SU-DHL-6 (cell line): ENCODE measurements around the gene TRAPPC2L.
"Not testable (repeated sequence)": the region's sequence is repeated elsewhere in the genome, so short reads cannot be mapped to it uniquely, and the experiment has no call there.

Experiments used
- H2AFZ ChIP-seq: fragments of 200-600 bp; sonication (generic); 2 replicates; pipeline ENCODE4 v1.6.1; 2014; ENCODE audit warnings: low read depth, mild to moderate bottlenecking, moderate library complexity, mixed read lengths, antibody characterized with exemption, low read length; ENCODE audit not compliant: severe bottlenecking
- H3F3A ChIP-seq: fragments of 200-600 bp; shearing (Covaris generic); 2 replicates; pipeline ENCODE4 v1.6.0; 2016; ENCODE audit warnings: antibody characterized with exemption, mild to moderate bottlenecking; ENCODE audit not compliant: insufficient read depth
- H3K27ac ChIP-seq: fragments of 200-600 bp; sonication (generic); 2 replicates; pipeline ENCODE4 v1.5.1; 2016; ENCODE audit warnings: low read depth, mild to moderate bottlenecking, low read length, moderate library complexity, mixed read lengths
- H3K27me3 ChIP-seq: fragments of 200-600 bp; sonication (generic), shearing (Covaris generic); 2 replicates; pipeline ENCODE4 v1.6.0; 2014; ENCODE audit warnings: mild to moderate bottlenecking, low read length
- H3K36me3 ChIP-seq: fragments of 200-600 bp; sonication (generic); 2 replicates; pipeline ENCODE4 v1.6.1; 2014; ENCODE audit warnings: mild to moderate bottlenecking, low read length, mixed read lengths
- H3K4me2 ChIP-seq: fragments of 300-600, 200-600 bp; shearing (Covaris generic), sonication (generic); 2 replicates; pipeline ENCODE4 v1.6.0; 2014; ENCODE audit warnings: low read length, low read depth, mild to moderate bottlenecking; ENCODE audit not compliant: poor library complexity, severe bottlenecking
- H3K4me3 ChIP-seq: fragments of 200-600 bp; sonication (generic); 2 replicates; pipeline ENCODE4 v1.5.1; 2014; ENCODE audit warnings: antibody characterized with exemption, low read length, mild to moderate bottlenecking, mixed read lengths; ENCODE audit not compliant: insufficient read depth, poor library complexity, severe bottlenecking
- H3K79me2 ChIP-seq: fragments of 200-600 bp; sonication (generic); 2 replicates; pipeline ENCODE4 v1.6.1; 2014; ENCODE audit warnings: mild to moderate bottlenecking, low read length, moderate library complexity; ENCODE audit not compliant: insufficient read depth
- H3K9ac ChIP-seq: fragments of 200-600 bp; sonication (generic); 2 replicates; pipeline ENCODE4 v1.7.0; 2014; ENCODE audit warnings: mild to moderate bottlenecking, low read length
- H3K9me2 ChIP-seq: fragments of 200-600 bp; sonication (generic); replicated peaks from 2 replicates; pipeline ENCODE4 v1.6.1; 2014; ENCODE audit warnings: low read length; ENCODE audit not compliant: insufficient read depth
- H3K9me3 ChIP-seq: fragments of 200-600 bp; sonication (generic); 2 replicates; pipeline ENCODE4 v1.6.1; 2014; ENCODE audit warnings: low read length, mixed read lengths; ENCODE audit not compliant: insufficient read depth
- H4K20me1 ChIP-seq: fragments of 200-600 bp; sonication (generic); 2 replicates; pipeline ENCODE4 v1.6.1; 2014; ENCODE audit warnings: low read depth, mild to moderate bottlenecking, antibody characterized with exemption, low read length, moderate library complexity, mixed read lengths
- CTCF ChIP-seq: fragments of 200-600 bp; sonication (generic); IDR thresholded peaks from one replicate; pipeline ENCODE4 v1.5.1; 2017; ENCODE audit warnings: antibody characterized with exemption, mild to moderate bottlenecking, low read length, moderate library complexity; ENCODE audit not compliant: insufficient read depth, poor library complexity, severe bottlenecking
- EZH2phosphoT487 ChIP-seq: fragments of 200-600 bp; sonication (generic), shearing (Covaris generic); conservative IDR thresholded peaks from 2 replicates; pipeline ENCODE4 v1.6.1; 2018; ENCODE audit warnings: mild to moderate bottlenecking, antibody characterized with exemption, low read length, moderate library complexity, mixed read lengths

TRAPPC2L gene

GRCh38 chr16:88822281-88823040 is 34.5 kb upstream of the TRAPPC2L start:
- H4K20me1 ChIP-seq = no peaks in the 10 kb centered on the region
- no peak overlapping the region for H3K4me3 ChIP-seq
- H3K9ac ChIP-seq = no peak overlapping the region
- H2AFZ ChIP-seq = no peak overlapping the region
- H3F3A ChIP-seq = no peaks in the 10 kb centered on the region
- no peaks in the 10 kb centered on the region for H3K9me2 ChIP-seq
- no peak overlapping the region for H3K4me2 ChIP-seq
- H3K36me3 ChIP-seq = no peaks in the 10 kb centered on the region
- no peaks in the 10 kb centered on the region for H3K27me3 ChIP-seq
- H3K79me2 ChIP-seq = no peaks in the 10 kb centered on the region
- no peak for TF ChIP-seq CTCF
- TF ChIP-seq EZH2phosphoT487 = no peak
- H3K27ac ChIP-seq = no peak overlapping the region
- H3K9me3 ChIP-seq = no peaks in the 10 kb centered on the region

GRCh38 chr16:88823646-88824045 is 33.3 kb upstream of the TRAPPC2L start:
- H3K36me3 ChIP-seq, H4K20me1 ChIP-seq, H3F3A ChIP-seq: not testable (repeated sequence)

GRCh38 chr16:88824256-88825077 is 32.5 kb upstream of the TRAPPC2L start:
- H3K9me2 ChIP-seq = no peaks in the 10 kb centered on the region
- H3K36me3 ChIP-seq = no peaks in the 10 kb centered on the region
- H2AFZ ChIP-seq = no peak overlapping the region
- no peaks in the 10 kb centered on the region for H3K79me2 ChIP-seq
- no peak overlapping the region for H3K27ac ChIP-seq
- no peak overlapping the region for H3K4me2 ChIP-seq
- no peaks in the 10 kb centered on the region for H3F3A ChIP-seq
- H3K9ac ChIP-seq = no peak overlapping the region
- no peaks in the 10 kb centered on the region for H4K20me1 ChIP-seq
- H3K9me3 ChIP-seq = no peaks in the 10 kb centered on the region
- no peaks in the 10 kb centered on the region for H3K27me3 ChIP-seq
- TF ChIP-seq EZH2phosphoT487 = no peak
- TF ChIP-seq CTCF = no peak
- no peak overlapping the region for H3K4me3 ChIP-seq

More at GRCh38 chr16:88823646-88824045, 33.3 kb upstream of the TRAPPC2L start:
- H3K79me2 ChIP-seq, H3K27ac ChIP-seq, H3K4me3 ChIP-seq, H3K27me3 ChIP-seq, H3K9ac ChIP-seq, H3K9me3 ChIP-seq, H3K9me2 ChIP-seq, H3K4me2 ChIP-seq, H2AFZ ChIP-seq: not testable (repeated sequence)

- H3F3A ChIP-seq = no peaks in the 10 kb centered on the region
- no peaks in the 10 kb centered on the region for H3K9me2 ChIP-seq
- no peaks in the 10 kb centered on the region for H3K79me2 ChIP-seq
- H3K36me3 ChIP-seq = no peaks in the 10 kb centered on the region
- no peaks in the 10 kb centered on the region for H3K9me3 ChIP-seq
- no peak overlapping the region for H3K4me2 ChIP-seq
- no peak overlapping the region for H2AFZ ChIP-seq
- H3K9ac ChIP-seq = no peak overlapping the region
- TF ChIP-seq CTCF = no peak
- no peak for TF ChIP-seq EZH2phosphoT487
- H3K27ac ChIP-seq = no peak overlapping the region
- H3K4me3 ChIP-seq = no peak overlapping the region
- no peaks in the 10 kb centered on the region for H4K20me1 ChIP-seq
- H3K27me3 ChIP-seq = no peaks in the 10 kb centered on the region
Observed at GRCh38 chr16:88825146-88825545, 31.8 kb upstream of the TRAPPC2L start.
